WTC11 (cell line): ENCODE results near the gene PPP1R15B.

ENCODE experiments used
- ATF1 ChIP-seq: sonication (generic); formaldehyde crosslinking; IDR thresholded peaks from 2 replicates; pipeline ENCODE4 v1.8.1; 2023; ENCODE audit warnings: mild to moderate bottlenecking, moderate library complexity, missing genetic modification reagents
- JUN ChIP-seq: sonication (generic); formaldehyde crosslinking; IDR thresholded peaks from 2 replicates; pipeline ENCODE4 v1.8.0; 2023; ENCODE audit warnings: mild to moderate bottlenecking, missing genetic modification reagents
- KAT7 ChIP-seq: sonication (generic); formaldehyde crosslinking; IDR thresholded peaks from 2 replicates; pipeline ENCODE4 v1.8.1; 2023; ENCODE audit warnings: missing genetic modification reagents, mild to moderate bottlenecking, borderline replicate concordance
- SMAD4 ChIP-seq: sonication (generic); formaldehyde crosslinking; IDR thresholded peaks from 2 replicates; pipeline ENCODE4 v1.8.0; 2022; ENCODE audit warnings: mild to moderate bottlenecking, missing genetic modification reagents
- SP1 ChIP-seq: sonication (generic); formaldehyde crosslinking; conservative IDR thresholded peaks from 2 replicates; pipeline ENCODE4 v1.8.1; 2022; ENCODE audit warnings: missing genetic modification reagents
- ZNF121 ChIP-seq: sonication (generic); formaldehyde crosslinking; IDR thresholded peaks from 2 replicates; pipeline ENCODE4 v1.8.0; 2023; ENCODE audit warnings: missing genetic modification reagents
- TF ChIP-seq, protein P1 (sequence below): fragments of 200-600 bp; IDR thresholded peaks from 2 replicates; pipeline ENCODE4 v1.8.0; 2022; ENCODE audit warnings: antibody characterized with exemption
- TF ChIP-seq, protein P2 (sequence below): sonication (generic); formaldehyde crosslinking; IDR thresholded peaks from 2 replicates; pipeline ENCODE4 v1.8.0; 2022; ENCODE audit warnings: mild to moderate bottlenecking, missing genetic modification reagents
- TF ChIP-seq, protein P3 (sequence below): sonication (generic); formaldehyde crosslinking; IDR thresholded peaks from 2 replicates; pipeline ENCODE4 v1.8.1; 2022; ENCODE audit warnings: low read depth, missing genetic modification reagents, borderline replicate concordance
- TF ChIP-seq, protein P4 (sequence below): sonication (generic); formaldehyde crosslinking; IDR thresholded peaks from 2 replicates; pipeline ENCODE4 v1.8.1; 2023; ENCODE audit warnings: mild to moderate bottlenecking, missing genetic modification reagents, moderate library complexity

DNA sequence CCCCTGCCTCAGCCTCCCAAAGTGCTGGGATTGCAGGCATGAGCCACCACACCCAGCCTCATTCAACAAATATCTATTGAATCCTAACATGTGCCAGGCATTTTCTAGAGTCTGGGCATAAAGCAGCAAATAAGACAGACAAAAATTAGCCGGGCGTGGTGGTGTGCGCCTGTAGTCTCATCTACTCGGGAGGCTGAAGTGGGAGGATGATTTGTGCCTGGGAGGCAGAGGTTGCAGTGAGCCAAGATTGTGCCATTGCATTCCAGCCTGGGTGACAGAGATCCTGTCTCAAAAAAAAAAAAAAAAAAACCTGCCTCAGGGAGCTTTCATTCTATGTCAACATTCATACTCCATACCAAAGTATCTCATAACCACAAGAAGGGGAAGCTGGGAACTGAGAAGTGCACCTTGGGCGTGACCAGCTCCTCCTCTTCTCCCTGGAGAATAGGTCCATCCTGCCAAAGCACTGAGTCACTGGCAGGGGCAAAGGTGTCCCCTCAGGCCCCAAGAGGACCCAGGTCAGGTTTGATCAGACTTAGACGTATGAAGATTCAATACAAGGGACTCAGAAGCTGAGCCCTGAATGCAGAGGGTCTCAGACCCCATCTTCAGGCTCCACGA, 36.8 kb upstream of the PPP1R15B start:
- TF ChIP-seq JUN (CRISPR knock-in tag) (no peak), SMAD4 (CRISPR knock-in tag) (no peak), ATF1 (CRISPR knock-in tag) (no peak), KAT7 (CRISPR knock-in tag) (no peak), SP1 (CRISPR knock-in tag) (no peak), ZNF121 (CRISPR knock-in tag) (no peak)
- TF ChIP-seq, protein P1, sequence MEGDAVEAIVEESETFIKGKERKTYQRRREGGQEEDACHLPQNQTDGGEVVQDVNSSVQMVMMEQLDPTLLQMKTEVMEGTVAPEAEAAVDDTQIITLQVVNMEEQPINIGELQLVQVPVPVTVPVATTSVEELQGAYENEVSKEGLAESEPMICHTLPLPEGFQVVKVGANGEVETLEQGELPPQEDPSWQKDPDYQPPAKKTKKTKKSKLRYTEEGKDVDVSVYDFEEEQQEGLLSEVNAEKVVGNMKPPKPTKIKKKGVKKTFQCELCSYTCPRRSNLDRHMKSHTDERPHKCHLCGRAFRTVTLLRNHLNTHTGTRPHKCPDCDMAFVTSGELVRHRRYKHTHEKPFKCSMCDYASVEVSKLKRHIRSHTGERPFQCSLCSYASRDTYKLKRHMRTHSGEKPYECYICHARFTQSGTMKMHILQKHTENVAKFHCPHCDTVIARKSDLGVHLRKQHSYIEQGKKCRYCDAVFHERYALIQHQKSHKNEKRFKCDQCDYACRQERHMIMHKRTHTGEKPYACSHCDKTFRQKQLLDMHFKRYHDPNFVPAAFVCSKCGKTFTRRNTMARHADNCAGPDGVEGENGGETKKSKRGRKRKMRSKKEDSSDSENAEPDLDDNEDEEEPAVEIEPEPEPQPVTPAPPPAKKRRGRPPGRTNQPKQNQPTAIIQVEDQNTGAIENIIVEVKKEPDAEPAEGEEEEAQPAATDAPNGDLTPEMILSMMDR, result no peak
- TF ChIP-seq, protein P2, sequence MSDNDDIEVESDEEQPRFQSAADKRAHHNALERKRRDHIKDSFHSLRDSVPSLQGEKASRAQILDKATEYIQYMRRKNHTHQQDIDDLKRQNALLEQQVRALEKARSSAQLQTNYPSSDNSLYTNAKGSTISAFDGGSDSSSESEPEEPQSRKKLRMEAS (CRISPR knock-in tag), result no peak
- TF ChIP-seq, protein P3, sequence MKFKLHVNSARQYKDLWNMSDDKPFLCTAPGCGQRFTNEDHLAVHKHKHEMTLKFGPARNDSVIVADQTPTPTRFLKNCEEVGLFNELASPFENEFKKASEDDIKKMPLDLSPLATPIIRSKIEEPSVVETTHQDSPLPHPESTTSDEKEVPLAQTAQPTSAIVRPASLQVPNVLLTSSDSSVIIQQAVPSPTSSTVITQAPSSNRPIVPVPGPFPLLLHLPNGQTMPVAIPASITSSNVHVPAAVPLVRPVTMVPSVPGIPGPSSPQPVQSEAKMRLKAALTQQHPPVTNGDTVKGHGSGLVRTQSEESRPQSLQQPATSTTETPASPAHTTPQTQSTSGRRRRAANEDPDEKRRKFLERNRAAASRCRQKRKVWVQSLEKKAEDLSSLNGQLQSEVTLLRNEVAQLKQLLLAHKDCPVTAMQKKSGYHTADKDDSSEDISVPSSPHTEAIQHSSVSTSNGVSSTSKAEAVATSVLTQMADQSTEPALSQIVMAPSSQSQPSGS, result no peak
- TF ChIP-seq, protein P4, sequence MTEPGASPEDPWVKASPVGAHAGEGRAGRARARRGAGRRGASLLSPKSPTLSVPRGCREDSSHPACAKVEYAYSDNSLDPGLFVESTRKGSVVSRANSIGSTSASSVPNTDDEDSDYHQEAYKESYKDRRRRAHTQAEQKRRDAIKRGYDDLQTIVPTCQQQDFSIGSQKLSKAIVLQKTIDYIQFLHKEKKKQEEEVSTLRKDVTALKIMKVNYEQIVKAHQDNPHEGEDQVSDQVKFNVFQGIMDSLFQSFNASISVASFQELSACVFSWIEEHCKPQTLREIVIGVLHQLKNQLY (CRISPR knock-in tag), result no peak
